NCI-H2081 treated with DMSO at 0.1 percent for 48 hours (cell line): ENCODE results near the gene NDRG4.

Experiments used
- DNase-seq: peaks from one replicate; lab custom pipeline; 2025; lab: John Stamatoyannopoulos, UW

NDRG4 gene

GRCh38 chr16:58510097-58510775 lies 10.3 kb downstream of the NDRG4 start:
- DNase-seq: no peak

GRCh38 chr16:58510776-58511628 lies 11.1 kb downstream of the NDRG4 start:
- DNase-seq: no peak

- no peak for DNase-seq
Observed at GRCh38 chr16:58511933-58512815, 12.2 kb downstream of the NDRG4 start.

- DNase-seq: no peak
Observed at GRCh38 chr16:58513874-58514273, 13.9 kb downstream of the NDRG4 start.

GRCh38 chr16:58515125-58515870 lies 15.4 kb downstream of the NDRG4 start, which contains the start of gene SETD6:
SETD6 (plus strand) TSS chr16:58515517; CDS start chr16:58515538, 21 bp downstream.
- DNase-seq: no peak

GRCh38 chr16:58515871-58516767 lies 16.2 kb downstream of the NDRG4 start:
- DNase-seq: no peak

- no peak for DNase-seq
Observed at GRCh38 chr16:58516768-58517107, 16.8 kb downstream of the NDRG4 start.

GRCh38 chr16:58518083-58518979 lies 18.4 kb downstream of the NDRG4 start:
- no peak for DNase-seq

GRCh38 chr16:58518980-58519368 lies 19.0 kb downstream of the NDRG4 start:
- DNase-seq: no peak

GRCh38 chr16:58519707-58520106 lies 19.8 kb downstream of the NDRG4 start:
- no peak for DNase-seq

- DNase-seq: no peak
Observed at GRCh38 chr16:58530179-58530578, 30.2 kb downstream of the NDRG4 start.

GRCh38 chr16:58532414-58532813 lies 32.5 kb downstream of the NDRG4 start:
- no peak for DNase-seq

GRCh38 chr16:58533751-58534470 lies 34.0 kb downstream of the NDRG4 start:
- no peak for DNase-seq

GRCh38 chr16:58535100-58535499 lies 35.2 kb downstream of the NDRG4 start:
- no peak for DNase-seq

GRCh38 chr16:58536278-58536677 lies 36.3 kb downstream of the NDRG4 start:
- no peak for DNase-seq

GRCh38 chr16:58537124-58537906 lies 37.4 kb downstream of the NDRG4 start:
- DNase-seq: no peak

GRCh38 chr16:58541711-58542110 lies 41.8 kb downstream of the NDRG4 start:
- no peak for DNase-seq

GRCh38 chr16:58542291-58542690 lies 42.3 kb downstream of the NDRG4 start:
- DNase-seq: no peak
